AG08395 (cell line): Measurements from ENCODE around the gene ZFP57.
A peak's percentile ranks its signal among the peaks of the same experiment; 100 is the strongest.

Source experiments
- DNase-seq: peaks from one replicate; pipeline ENCODE4 v3.0.0; 2012; ENCODE audit warnings: mixed read lengths, low spot score

Gene ZFP57

GRCh38 chr6:29680904-29681303 lies at the start of gene ZFP57:
Gene ZFP57, minus strand, starts transcription at chr6:29681152. Its CDS starts 4,149 bp downstream, at chr6:29677003.
- DNase-seq: no peak

DNA sequence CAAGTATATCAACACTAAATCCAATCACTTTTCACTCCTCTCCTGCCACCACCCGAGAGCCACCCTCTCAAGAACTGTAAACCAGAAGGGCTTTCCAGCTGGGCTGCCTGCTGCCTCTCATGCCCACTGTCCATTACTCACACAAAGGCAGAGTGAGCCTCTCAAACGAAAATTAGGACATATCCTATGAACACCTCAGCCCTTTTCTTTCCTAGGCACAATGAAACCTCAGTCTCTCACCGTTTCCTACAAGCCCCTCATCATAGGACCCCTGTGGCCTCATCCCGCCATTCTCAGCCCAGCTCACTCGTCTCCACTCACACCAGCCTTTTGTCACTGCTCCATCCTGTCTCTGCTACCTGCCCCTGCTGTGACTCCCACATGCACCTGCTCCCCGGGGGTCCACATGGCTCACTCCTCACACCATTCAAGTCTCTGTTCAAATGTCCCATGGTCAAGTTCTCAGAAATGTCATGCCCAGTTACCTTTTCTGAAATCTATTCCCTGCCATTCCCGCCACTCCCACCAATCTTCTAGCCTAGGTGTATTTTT lies 49.7 kb upstream of the ZFP57 start:
- no peak for DNase-seq

DNA sequence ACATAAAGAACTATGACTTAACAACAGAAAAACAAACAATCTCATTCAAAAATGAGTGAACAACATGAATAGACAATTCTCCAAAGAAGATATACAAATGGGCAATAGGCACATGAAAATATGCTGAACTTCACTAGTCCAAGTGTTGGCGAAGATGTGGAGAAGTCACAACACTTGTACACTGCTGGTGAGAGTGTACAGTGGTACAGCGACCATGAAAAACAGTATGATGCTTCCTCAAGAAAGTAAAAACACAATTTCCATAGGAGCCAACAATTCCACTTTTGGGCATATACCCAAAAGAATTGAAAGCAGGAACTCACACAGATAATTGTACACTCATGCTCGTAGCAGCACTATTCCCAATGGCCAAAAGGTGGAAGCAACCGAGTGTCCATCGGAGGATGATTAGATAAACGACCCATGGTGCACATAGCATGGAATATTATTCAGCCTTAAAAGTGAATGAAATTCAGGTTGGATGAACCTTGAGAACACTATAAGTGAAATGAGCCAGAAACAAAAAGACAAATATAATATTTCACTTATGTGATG lies 48.9 kb upstream of the ZFP57 start:
- no peak for DNase-seq

- no peak for DNase-seq
Observed at GRCh38 chr6:29728875-29729270, 47.9 kb upstream of the ZFP57 start.

DNA sequence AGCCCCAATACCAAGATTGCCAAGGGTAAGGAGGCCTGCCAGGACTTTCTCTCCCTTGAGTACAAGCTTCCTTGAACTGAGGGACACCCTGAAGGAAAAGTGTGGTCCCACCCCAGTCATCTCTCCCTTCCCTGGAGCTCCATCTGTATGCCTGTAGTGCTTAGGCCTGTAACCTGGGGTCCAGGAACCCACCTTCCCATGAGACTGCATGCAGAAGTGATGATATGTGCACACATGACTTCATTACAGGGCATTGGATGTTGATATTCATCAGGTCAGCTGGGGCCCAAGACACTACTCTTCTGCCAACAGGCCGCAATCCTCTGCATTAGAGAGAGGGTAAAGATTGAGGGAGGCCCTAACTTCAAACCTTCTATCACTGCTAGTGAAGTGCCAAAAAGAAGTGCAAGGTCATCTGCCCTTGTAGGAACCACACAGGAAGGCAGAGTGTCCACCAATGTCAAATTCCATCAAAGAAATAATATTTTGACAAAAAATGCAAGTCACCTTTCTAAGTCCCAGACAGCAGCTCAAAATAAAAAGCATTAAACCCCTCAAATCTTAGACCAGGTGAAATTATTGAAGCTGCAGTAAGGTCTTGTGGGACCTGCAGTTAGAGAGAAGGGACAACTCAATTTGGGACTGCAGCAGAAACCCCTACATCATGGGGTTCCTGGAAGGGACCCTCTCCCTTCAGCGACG lies 47.4 kb upstream of the ZFP57 start:
- DNase-seq: no peak

DNA sequence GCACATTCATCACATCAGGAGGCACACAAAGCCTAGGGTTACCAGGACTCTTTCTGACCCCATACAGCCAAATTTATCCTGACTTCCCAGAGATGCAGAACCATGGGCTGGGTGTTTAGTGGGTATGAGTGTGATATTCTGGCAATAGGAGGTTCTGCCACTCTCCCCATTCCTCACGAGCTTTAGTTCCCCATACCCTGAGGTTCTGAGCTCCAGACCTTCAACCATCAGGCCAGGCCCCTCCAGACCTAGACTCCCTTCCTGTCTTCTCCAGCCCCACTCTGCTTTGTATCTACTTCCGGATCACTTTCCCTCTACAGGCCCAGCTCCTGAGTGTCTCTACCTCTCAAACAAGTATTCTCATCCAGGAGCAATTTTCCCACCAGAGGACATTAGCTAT lies 46.7 kb upstream of the ZFP57 start:
- no peak for DNase-seq

DNA sequence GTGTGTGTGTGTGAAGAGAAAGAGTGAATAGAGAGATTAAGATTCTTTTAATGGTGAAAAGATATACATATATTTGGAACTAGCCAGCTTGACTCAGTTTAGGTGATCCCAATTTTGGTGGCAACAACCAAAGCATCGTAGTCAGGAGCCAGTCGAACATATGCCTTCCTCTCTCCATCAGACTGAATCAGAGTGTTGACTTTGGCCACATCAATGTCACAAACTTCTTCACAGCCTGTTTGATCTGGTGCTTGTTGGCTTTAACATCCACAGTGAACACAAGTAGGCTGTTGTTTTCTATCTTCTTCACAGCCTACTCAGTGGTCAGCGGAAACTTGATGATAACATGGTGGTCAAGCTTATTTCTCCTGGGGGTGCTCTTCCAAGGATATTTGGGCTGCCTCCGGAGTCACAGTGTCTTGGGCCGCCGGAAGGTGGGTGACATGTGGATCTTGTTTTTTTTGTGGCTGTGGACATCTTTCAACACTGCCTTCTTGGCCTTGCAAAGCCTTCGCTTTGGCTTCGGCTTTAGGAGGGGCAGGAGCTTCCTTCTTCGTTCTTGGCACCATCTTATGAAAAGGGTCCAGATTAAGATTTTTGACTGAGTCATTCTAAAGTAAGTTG lies 45.7 kb upstream of the ZFP57 start:
- DNase-seq: no peak

- DNase-seq: no peak
Observed at GRCh38 chr6:29726001-29726400, 45.0 kb upstream of the ZFP57 start.

DNA sequence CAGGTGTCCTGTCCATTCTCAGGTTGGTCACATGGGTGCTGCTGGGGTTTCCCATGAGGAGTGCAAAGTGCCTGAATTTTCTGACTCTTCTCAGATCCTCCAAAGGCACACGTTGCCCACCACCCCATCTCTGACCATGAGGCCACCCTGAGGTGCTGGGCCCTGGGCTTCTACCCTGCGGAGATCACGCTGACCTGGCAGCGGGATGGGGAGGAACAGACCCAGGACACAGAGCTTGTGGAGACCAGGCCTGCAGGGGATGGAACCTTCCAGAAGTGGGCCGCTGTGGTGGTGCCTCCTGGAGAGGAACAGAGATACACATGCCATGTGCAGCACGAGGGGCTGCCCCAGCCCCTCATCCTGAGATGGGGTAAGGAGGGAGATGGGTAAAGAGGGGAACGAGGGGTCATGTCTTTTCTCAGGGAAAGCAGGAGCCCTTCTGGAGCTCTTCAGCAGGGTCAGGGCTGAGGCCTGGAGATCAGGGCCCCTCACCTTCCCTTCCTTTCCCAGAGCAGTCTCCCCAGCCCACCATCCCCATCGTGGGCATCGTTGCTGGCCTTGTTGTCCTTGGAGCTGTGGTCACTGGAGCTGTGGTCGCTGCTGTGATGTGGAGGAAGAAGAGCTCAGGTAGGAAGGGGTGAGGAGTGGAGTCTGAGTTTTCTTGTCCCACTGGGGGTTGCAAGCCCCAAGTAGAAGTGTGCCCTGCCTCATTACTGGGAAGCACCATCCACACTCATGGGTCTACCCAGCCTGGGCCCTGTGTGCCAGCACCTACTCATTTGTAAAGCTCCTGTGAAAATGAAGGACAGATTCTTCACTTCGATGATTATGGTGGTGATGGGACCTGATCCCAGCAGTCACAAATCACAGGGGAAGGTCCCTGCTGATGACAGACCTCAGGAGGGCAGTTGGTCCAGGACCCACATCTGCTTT lies 44.3 kb upstream of the ZFP57 start:
- no peak for DNase-seq

GRCh38 chr6:29723666-29724588 lies 43.0 kb upstream of the ZFP57 start:
- peak; percentile 31 for DNase-seq

GRCh38 chr6:29723262-29723665 lies 42.3 kb upstream of the ZFP57 start, which contains the start of gene HLA-F:
Gene HLA-F, plus strand, starts transcription at chr6:29723434. Its CDS starts 30 bp downstream, at chr6:29723464.
- peak; percentile 95 for DNase-seq

DNA sequence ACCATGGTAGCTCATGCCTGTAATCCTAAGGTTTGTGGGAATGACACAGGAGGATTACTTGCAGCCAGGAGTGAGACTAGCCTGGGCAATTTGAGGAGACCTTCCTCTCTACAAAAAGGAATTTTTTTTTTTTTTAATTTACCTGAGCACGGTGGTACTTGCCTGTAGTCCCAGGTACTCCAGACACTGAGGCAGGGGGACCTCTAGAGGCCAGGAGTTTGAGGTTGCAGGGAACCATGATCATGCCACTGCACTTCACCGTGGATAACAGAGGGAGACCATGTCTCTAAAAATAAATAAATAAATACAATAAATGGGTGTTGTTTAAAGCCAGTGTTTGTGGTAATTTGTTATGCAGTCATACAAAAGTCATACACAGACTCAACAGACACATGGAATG lies 39.9 kb upstream of the ZFP57 start:
- DNase-seq: no peak

- DNase-seq: no peak
Observed at GRCh38 chr6:29710281-29710941, 29.5 kb upstream of the ZFP57 start.

DNA sequence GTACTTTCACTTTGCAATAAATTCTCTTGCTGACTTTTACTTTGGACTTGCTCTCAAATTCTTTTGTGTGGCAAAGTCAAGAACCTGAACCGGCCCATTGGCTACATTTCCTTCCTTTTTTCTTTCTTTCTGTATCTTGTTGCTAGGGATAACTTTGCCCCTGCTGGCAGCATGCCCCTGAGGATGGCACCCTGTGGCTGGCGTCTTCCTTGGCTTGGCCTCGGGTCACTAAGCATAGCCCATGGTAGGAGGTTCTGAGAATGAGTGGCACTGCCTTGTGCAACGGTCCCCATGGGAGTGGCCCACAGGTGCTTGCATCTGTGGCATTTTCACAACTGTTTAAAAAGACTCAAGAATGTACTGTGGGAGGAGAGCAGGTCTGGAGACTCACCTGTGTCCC lies 28.2 kb upstream of the ZFP57 start:
- no peak for DNase-seq

- no peak for DNase-seq
Observed at GRCh38 chr6:29708432-29709179, 27.7 kb upstream of the ZFP57 start.

DNA sequence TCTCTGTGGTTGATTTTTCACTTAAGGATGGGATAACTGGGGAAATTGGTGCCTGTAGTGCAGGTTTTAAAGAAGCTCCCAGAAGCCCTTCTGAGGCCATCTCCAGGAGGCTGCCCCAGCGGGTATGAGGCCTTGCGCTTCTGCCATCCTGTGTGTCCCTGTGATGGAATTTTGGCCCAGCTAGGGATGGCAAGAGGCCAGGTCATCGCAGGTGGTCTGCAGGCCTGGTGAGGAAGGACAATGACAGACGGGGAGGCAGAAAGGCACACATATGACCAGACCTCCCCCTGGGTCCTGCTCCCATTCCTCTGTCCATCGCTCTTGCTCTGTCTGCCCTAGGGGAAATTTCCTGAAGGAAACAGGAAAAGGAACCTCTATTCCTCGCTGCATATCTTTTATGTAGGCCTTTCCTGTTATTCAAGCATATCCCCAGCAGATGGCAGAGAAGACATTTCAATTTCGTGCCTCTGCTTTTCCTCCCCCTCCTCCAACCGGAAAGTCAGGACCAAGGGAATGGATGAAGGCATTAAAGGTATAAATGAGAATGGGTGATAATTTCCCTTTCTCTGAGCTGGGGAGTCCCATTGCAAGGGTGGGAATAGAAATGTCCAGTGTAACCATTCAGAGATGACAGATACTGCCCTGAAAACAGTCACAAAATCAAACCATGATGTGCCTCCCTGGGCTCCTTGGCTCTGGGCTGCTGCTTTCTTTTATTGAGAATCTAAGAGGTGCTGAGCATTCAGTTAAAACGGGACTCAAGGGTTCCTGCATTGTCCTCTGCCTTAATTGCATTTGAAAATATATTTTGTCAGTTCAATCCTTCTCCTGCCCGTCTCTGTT lies 24.7 kb upstream of the ZFP57 start:
- peak; percentile 65 for DNase-seq

DNA sequence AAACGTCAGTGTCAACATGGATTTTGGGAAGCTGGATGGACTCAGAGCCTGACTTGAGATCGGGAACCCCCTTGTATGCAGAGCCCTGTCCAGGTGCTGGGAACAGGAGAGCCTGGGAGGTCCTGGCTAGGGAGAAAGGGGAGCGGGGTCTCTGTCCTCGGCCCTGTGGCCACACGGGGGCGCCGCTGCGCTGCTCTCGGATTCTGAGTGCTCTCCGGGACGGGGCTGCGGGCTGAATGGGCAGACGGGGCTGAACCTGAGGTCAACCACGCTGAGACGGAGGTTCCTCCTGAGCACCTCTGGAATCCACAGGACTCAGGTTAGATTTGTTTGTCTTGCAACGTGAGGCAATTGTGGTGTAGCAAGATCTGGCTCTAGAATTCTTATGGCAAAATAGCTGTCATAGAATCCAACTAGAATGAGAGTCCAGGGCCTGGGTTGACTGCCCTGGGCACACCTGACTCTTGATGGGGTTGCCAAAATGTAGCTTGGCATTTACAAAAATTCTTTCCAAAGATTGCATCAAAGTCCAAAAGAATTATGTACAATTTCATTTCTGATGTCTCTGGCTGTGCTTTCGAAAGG lies 21.7 kb upstream of the ZFP57 start:
- DNase-seq: peak; percentile 49
